Fibroblast of skin of left biceps (primary cell): Measurements from ENCODE around the gene SIX6.
"Not testable (repeated sequence)": the region's sequence is repeated elsewhere in the genome, so short reads cannot be mapped to it uniquely, and the experiment has no call there.

Experiments
- DNase-seq, 2 experiments: peaks; one replicate each; pipeline ENCODE4 v3.0.0-alpha.2; 2013; ENCODE audit warnings: low read depth in 2 of 2

The SIX6 gene

DNA sequence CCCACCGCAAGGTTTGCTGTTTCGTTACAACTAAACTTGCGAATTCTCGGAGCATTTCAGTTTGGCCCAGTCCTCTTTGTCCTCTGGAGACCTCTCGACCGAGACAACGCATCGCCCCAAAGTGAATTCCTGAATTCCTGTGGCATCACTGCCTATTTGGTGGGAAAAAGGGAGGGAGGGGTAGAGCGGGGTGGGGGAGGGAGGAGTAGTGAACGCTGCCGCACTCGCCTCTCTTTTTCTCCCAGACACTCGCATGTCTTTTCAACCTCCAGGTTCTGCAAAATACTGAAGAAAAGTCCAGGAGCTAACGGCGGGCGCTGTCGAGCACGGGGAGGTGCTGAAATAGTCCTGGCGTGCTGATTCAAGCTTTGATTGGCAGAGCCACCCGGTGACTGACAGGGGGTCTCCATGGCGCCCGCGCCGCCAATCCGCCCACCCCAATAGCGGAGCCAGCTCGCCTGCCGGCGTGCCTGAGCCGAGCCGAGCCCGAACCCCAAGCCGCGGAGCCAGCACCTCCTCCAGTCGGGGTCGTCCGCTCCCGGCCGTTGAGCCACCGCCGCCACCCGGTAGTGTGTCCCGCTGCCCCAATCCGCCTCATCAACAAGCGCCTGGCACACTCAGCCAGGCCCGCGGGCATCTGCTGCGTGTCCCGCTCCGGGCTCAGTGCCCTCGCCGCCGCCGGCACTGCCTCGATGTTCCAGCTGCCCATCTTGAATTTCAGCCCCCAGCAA is at the start of gene SIX6:
Gene SIX6 (plus strand): TSS at position 440 of the 731 bp plus-strand sequence. CDS start 253 bp downstream, at position 693.
- no peak for DNase-seq

- DNase-seq = not testable (repeated sequence)
Observed at GRCh38 chr14:60480248-60480647, 28.7 kb upstream of the SIX6 start.

DNA sequence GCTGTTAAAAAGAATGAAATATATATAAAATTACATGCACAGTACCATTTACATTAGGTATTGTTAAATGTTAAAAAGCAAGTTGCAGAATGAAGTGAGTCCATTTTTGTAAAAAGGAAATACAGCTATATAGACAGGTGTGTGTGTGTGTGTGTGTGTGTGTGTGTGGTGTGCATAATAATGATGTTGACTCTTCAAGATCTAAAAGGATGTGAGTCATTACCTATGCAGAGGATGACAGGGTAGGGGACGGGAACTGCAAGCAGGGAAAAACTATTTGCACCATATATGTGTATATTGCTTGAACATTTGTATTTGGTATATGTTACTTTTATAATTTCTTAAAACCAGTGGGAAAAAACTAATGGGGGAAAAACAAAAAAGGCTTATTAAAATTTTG is 26.2 kb upstream of the SIX6 start:
- DNase-seq = no peak

DNA sequence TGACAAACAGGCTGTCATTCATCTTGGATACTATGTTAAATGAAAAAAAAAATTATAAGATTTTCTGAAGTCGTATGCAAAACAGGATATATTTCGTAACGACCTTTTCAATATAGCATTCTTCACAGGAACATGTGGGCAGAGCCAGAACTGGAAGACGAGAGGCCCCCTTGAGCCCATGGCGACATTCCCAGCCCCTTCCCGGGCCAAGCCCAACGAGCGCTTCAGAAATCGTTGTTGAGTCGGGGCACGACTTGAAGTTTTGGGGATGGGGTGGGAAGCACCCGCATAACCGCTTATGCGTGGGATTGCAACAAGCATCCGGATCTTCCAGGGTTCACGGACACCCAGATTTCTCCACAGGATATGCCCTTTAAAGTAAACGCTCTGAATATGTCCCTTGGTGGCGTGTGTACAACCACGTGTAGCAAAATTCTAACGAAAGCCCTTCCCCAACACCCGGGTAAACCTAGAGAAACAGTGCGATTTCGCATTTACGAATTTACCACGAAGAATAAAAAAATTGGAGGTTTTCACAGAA is 23.8 kb upstream of the SIX6 start:
- no peak for DNase-seq

DNA sequence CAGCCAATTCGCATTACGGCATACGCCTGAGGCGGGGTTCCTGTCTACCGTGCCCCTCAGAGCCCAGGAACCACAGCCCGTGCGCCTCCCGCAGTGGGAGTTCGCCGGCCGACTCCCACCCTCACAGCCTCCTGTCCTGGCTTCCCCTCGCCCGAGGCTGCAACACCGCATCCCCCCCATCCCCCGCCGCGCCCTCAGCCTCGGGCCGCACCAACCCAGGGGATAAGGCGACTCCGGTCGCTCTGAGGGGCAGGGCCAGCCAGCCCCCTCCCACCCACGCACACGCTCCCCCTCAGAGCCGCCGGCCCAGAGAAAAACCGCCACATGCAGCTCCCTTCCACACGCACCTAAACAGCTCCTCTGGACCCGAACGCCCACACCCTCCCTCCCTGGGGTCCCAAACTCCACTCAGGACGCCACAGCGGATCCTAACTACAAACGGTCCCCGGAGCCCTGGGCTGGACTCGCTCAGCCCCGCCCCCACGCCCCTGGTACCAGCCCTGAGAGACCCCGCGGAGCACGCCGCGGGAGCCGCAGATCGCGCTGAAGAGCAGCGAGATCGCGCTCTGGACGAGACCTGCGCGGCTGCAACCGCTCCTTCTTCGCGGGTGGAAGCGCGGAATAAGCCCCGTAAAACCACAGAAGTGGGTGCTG is 23.2 kb upstream of the SIX6 start, which contains the start of gene C14orf39:
Gene C14orf39 (minus strand): TSS at position 466 of the 654 bp plus-strand sequence. CDS start 985 bp downstream, outside the sequence.
- DNase-seq = peak in 1 of 2 experiments; percentile 12

- no peak for DNase-seq
Observed at GRCh38 chr14:60487211-60487610, 21.7 kb upstream of the SIX6 start.

DNA sequence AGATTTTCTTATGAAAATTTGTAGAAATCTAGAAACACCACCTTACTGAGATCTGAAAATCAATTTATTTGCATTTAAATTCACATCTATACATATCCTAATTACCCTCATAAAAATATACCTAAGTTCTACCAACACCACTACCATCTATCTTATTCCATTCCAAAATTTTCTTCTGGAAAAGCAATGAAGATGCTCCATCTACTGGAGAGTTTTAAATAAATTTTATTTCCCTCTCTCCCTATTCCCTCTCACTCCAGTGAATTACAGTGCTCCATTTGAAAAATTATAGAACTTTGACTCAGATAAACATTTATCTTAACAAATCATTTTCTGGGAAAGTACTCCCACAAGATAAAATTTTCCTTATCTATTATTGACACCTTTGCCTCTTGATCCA is 20.8 kb upstream of the SIX6 start:
- DNase-seq = no peak

- no peak for DNase-seq
Observed at GRCh38 chr14:60490270-60490669, 18.7 kb upstream of the SIX6 start.

- no peak for DNase-seq
Observed at GRCh38 chr14:60495946-60496345, 13.0 kb upstream of the SIX6 start.

DNA sequence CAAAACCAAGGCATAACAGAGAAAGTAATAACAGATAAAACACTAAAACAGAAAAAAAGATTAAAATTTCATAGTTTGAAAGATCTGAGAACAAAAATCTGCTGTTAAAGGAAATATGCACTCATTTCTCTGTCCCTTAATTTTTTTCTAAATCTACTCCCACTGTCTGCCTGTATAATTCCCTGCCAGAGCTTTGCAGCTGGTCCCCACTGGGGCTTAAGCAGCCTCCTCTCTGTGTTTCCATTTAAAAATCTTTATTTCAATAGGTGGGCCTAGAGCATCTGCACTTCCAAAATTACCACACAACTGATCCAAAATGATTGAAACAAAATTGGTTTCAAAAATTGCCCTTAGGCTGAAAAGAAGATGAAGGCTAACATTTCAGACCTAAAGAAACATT is 6.4 kb upstream of the SIX6 start:
- no peak for DNase-seq

DNA sequence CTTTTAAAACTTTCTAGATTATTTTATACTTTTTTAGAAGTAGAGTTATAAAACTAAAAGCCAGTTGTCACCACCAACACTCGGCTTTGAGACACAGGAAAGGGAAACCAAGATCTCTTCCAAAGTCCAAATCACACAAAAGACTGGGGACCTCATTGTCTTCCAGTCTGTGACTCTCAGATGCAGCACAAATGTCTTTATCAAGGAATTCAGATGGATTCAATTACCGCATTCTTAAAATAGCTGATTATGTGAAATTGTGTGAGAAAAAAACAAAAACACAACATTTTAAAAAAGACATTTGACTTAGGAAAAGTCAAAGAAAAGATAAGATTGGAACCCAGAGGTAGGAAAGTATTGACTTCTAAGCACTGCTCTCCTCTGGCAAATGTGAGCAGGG is 3.5 kb upstream of the SIX6 start:
- DNase-seq = no peak

DNA sequence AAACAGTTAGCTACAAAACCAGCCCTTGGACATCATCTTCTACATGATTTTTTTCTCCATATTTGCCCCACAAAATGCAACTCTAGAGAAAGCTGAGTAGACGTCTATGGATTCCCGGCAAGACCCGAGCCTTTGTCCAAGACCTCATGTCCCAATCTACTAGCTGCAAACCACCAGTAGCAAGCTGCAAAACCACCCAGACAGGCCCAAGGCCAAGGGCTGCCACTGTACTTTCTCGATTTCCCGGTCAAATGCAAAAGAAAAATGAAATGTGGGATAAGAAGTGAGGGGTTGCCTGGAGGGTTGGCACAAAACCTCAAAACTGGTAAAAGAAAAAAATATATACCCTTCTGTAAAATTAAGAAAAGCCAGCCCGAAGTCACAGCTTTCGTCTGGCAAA is 2.9 kb upstream of the SIX6 start:
- no peak for DNase-seq

- DNase-seq = no peak
Observed at GRCh38 chr14:60506462-60506984, 2.4 kb upstream of the SIX6 start.

DNA sequence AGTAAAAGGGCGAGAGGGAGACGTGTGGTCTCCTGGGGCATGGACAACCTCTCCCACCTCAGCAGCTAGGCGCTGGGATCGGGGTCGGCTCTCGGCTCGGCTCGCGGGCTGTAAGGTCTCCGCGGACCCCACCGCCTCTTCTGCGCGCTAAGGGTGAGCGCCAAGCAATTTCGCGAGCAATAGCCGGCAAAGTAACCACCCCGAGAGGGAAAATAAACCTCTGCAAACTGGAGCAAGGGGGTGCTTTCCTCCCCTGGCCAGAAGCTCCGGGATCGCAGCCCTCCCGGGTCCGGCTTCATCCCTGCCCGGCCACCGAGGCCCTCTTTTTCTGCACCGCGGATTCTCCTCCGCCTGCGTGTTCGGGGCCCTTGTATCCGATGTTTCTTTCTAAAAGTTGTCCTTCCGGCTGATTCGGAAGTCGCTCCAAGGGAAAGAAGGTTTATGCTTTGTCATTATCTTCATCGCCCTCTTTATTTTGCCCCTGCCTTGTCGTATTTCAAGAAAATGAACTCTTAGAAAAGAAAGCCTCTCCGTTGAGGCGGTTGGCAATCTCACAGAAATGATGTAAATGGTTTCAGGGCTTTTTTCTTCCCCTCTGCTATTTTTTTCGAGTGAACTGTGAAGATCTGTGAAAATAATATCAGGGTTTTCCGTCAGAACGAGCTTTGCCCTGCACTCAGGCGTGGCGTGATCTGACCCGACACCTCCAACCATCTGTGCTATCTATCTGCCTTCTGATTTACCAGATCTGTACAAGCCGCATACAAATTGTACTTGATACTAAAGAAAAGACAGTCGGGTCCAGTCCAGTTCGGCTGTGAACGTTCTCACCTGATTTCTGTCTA is 1.7 kb upstream of the SIX6 start:
- no peak for DNase-seq

- DNase-seq = no peak
Observed at GRCh38 chr14:60508363-60508706, 611 bp upstream of the SIX6 start.

DNA sequence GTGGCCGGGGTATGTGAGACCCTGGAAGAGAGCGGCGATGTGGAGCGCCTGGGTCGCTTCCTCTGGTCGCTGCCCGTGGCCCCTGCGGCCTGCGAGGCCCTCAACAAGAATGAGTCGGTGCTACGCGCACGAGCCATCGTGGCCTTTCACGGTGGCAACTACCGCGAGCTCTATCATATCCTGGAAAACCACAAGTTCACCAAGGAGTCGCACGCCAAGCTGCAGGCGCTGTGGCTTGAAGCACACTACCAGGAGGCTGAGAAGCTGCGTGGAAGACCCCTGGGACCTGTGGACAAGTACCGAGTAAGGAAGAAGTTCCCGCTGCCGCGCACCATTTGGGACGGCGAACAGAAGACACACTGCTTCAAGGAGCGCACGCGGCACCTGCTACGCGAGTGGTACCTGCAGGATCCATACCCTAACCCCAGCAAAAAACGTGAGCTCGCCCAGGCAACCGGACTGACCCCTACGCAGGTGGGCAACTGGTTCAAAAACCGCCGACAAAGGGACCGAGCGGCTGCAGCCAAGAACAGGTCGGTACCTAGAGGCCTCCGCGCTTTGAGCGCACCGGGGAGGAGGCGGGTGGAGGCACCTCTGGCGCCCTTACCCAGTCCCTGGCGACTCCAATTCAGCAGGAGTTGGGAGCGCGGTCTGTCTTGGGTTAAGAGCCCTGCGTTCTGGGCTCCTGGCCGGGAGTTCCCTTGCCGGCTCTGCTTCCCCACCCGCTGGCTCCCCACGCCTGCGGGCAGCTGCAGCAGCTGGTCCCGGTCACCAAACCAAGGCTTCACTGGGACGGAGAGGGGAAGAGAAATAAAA is 700 bp downstream of the SIX6 start:
- DNase-seq = no peak

GRCh38 chr14:60510254-60510950 is 1.5 kb downstream of the SIX6 start:
- DNase-seq = no peak

DNA sequence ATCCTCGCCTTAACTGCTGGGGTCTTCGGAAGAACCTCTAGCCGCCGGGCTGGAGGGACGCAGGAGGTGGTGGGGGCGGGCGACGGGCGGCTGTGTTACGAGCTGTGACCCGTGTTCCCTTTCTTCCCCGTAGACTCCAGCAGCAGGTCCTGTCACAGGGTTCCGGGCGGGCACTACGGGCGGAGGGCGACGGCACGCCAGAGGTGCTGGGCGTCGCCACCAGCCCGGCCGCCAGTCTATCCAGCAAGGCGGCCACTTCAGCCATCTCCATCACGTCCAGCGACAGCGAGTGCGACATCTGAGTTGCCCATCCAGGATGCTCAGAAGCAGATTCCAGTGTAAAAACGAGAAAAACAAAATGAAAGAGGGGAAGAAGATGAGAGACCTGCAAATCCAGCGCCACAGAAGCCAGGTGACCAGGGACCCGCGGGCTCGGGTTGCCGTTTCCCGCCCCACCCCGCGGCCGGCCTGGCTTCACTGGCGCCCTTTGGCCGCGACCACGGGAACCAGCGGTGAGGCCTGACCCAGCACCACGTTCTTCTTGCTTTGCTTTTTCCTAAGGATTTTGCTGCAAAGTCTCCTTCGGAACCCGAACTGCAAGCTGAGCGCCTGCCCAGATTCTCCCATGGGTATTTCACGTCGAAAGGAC is 2.1 kb downstream of the SIX6 start:
- no peak for DNase-seq

GRCh38 chr14:60512126-60512525 is 3.2 kb downstream of the SIX6 start:
- DNase-seq = no peak

DNA sequence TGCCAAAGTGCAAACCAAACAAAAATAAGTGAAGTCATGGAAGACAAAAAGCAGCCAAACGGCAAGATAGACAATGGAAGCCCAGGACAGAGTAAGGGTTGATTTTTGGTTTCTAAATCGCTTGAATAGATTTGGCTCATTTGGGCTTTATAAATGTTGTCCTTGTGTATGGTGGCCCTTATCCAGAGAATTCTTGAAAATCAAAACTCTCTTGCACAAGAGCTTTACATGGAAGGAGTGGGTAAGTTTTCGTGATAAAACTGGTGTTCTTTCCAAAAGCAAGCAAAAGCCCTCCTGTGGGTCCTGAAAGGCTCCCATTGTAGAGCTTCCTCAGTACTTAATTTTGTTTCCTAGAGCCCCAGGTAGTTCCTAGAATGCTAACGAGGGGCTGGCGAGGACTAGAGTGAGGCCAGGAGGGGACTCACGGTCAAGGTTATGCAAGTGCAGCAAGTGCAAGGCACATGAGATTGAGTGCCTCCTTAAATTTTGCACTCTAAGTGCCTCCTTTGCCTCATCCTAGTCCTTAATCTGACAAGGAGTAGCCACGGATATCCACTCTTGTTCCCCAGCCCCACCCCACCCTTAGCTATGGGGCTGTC is 4.1 kb downstream of the SIX6 start:
- no peak for DNase-seq
